NCI-H1694 (cell line): ENCODE results near the gene PPP1R12C.
"Not testable (repeated sequence)": the region's sequence is repeated elsewhere in the genome, so short reads cannot be mapped to it uniquely, and the experiment has no call there.

Experiments used
- DNase-seq: peaks from one replicate; lab custom pipeline; 2025; lab: John Stamatoyannopoulos, UW

Gene PPP1R12C

DNA sequence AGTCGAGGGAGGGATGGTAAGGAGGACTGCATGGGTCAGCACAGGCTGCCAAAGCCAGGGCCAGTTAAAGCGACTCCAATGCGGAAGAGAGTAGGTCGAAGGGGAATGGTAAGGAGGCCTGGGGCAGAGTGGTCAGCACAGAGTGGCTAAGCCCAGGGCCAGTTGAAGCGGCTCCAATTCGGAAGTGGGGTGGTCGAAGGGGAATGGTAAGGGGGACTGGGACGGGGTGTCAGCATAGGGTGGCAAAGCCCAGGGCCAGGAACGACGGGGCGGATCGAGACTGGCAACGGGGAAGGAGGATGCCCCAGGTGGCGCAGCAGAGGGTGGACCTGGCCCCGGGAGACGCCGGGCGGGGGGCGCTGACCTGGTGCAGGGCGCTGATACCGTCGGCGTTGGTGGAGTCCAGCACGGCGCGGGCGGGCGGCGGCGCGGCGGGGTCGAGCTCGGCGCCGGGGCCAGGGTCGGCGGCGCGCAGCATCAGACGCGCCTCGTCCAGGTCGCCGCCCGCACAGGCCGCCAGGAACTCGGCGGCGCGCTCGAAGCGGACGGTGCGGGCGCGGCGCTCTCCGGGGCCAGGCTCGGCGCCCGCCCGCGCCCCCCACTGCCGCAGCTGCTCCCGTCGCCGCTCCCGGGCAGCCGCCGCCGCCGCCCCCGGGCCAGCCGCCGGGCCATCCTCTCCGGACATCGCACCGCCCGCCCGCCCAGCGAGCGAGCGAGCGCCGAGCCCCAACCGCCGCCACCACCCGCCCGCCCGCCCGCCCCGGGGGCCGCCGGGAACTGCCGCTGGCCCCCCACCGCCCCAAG lies at the start of gene PPP1R12C:
TSS of gene PPP1R12C (minus strand) at position 779 of the 804 bp plus-strand sequence. CDS start at position 685, 94 bp downstream.
- no peak for DNase-seq

DNA sequence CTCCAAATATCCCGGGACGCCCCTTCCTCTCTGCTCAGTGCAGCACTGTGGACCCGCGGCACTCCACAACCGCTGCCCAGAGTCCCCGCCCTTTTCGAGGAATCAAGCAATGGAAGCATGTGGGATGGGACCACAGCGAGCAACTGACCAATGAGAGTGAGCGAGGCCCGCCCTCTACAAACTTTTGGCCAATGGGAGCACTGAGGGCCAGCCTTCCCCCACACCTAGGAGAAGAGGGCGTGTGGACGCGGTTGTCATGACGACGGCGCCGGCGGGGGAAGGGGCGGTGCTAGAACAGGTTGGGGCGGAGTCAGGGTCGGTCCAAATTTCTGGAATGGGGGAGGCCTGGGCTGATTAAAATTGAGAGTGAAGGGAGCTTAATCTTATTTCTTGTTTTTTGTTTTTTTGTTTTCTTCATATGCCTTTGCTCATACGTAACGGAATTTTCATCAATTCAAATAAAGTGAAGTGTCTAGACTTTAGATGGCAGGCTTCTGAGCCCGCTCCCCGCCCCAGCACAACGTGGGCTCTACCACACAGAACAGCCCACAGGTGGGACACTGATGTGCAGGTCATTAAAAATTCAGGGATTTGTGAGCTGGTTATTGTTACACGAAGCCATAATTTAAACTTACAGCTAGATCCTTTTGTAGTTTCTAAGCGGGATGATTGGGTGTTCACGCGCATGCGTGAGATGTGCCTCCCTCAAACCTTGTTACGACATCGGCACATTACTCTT lies 49.3 kb upstream of the PPP1R12C start, which contains the start of gene DNAAF3:
TSS of gene DNAAF3 (minus strand) at position 84 of the 739 bp plus-strand sequence. CDS start 200 bp downstream, outside the sequence.
- DNase-seq, result peak; percentile 97

DNA sequence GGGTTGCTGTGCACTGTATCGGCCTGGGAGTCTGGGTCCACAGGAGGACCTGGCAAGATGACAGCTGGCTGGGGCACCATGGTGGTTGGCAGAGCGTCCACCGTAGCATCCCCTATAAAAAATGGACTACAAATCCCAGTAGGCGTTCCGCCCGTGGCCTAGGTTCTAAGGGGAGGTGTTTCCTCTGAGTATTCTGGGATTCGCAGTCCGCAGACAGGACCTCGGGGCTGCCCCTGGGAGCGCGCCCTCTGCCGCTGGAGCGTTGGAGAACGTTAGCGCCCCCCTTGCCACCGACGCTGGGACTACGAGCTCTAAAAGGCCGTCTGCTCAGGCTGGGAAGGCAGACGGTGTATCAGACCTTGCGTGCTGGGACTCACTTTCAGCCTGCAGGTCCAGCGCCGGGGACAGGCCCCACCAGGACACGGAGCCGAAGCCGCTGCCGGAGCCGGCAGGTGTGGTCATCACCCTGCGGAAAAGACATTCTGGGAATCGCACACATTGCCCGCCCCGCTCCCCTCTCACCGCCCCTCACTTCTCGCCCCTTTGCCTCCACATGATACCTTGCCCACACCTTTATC lies 48.6 kb upstream of the PPP1R12C start:
- peak; percentile 93 for DNase-seq

DNA sequence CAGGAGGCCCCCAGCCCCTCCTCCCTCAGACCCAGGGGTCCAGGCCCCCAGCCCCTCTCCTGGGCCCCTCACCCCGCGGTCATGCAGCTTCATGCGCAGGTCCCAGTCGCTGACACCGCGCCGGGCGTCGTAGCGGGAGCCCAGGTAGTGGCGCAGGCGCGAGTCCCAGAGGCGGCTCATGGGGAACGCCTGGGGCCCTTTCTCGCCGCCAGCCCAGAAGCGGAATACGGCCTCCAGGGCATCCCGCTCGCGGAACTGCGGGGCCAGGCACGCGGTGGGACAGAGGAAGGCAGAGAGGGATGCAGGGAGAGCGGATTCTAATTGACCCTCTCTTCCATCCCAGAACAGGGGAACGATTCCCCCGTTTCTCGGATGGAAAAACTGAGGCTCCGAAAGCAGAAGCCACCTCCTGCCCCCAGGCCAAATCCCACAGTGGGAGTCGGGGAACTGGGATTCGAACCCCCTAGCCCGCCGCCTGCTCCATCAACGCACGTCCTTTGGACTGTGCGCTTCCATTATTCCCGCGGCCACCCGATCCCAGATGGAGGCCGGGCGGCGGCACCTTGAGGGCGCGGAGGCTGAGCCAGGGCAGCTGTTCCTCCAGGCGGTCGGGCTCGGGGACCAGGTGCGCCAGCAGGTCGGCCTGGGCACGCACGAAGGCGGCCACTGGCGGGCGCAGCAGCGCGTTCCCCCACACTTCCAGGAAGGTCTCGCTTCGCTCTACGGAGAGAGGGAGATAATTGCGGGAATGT lies 44.3 kb upstream of the PPP1R12C start:
- no peak for DNase-seq

DNA sequence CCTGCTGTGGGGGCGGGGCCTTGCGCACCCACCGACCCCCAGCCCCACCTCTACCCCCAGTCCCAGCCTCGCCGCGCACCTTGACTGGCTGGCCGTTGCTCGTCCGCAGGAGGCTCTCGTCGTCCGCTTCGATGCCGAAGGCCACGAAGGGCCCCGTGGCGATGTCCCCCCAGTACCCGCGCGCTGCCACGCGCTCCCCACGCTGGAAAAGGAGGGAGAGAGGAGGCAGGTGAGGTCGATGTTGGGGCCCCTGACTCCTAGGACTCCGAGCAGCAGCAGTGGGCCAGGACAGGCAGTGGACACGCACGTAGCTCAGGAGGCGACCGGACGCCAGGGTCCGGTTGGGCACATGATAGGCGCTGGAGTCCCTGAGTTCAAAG lies 43.5 kb upstream of the PPP1R12C start:
- no peak for DNase-seq

DNA sequence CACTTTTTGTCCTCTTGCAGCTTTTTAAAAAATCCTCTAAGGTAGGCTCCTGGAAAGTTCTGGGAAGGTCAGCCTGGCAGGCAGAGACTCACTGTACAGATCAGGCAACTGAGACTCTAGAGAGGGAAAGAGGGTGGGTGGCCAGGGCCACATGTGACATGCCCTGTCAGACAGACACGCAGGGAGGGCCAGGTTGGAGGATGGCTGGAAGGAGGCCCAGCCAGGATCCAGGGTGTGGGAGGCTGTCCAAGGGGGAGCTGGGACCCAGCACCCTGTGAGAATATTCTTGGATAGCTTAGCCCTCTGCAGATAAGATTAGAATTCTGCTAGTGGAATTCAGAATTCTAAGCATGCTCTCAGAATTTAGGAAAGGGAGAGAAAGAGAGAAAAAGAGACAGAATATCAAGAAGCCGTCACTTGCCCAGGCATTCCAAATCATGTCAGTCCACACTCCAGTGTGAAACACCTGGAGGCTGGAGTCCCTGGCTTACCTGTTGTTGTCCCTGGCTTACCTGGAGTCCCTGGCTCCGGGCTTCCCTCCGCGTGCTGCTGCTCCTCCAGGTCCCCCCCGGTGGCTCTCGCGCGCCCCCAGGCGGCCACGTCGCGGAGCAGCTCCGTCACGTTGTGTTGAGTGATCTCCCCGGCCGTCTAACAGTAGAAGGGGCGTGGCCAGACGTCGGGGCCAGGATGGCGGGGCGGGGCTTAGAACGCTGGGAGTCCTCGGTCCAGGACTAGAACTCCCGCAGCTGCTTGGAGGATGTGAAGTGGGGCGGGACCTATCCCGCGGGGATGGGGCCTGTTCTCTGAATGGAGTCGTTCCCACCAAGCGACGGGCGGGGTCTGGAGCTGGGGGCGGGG lies 42.9 kb upstream of the PPP1R12C start:
- DNase-seq, result peak; percentile 72

DNA sequence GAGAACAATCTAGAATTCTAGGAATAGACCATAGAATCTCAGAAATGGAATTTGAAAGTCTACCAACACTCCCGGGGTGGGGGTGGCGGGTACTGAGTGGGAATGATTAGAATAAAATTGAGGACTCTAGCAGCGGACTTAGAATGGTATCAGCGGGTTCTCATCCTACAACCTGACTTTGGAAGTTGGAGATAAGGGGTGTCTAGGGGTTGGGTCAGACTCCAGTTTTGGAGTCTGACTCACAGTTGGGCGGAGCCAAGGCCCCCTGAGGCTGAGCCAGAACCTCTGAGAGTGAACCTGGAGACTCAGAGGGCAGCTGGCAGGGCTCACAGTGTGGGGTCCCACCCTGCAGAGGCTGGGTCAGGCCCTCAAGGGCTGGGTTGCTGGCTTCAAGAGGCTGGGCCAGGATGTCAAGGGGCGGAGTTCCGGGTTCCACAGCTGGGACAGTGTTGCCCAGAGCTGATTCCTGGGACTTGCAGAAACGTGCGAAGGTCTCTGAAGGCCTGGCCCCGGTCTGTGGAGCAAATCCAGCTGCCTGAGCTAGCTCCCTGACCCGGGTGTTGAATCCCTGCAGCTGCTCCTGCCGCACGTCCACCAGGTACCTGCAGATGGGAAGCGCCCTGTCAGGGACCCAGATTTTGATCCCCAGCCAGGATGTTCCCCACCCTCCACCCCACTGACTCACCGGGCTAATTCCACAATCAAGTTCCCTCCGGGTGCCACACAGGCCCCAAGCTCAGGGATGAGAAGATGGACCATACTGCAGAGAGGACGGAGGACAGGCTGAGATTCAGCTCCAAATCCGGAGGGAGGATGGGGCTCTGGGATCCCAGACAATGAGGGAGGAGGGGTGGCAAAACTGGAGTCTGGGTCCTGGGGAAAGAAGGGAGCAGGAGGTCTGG lies 41.7 kb upstream of the PPP1R12C start:
- no peak for DNase-seq

DNA sequence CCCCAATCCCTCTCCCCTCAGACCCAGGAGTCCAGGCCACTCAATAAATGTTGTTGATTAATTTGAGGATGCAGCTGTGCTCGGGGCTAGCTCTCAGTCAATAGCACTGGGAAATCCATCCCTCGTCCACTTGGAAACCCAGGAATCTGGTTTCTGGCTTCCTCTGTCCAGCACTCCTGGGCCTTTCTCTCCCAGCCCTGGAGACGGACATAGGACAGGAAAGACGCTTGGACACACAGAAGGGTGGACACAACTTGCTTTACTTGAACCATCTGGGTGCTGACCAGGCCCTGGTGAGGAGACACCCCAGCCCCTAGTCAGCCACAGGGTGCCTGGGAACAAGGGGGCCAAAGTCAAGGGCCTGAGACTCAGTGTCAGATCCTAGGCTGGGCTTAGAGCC lies 41.0 kb upstream of the PPP1R12C start:
- DNase-seq, result no peak

DNA sequence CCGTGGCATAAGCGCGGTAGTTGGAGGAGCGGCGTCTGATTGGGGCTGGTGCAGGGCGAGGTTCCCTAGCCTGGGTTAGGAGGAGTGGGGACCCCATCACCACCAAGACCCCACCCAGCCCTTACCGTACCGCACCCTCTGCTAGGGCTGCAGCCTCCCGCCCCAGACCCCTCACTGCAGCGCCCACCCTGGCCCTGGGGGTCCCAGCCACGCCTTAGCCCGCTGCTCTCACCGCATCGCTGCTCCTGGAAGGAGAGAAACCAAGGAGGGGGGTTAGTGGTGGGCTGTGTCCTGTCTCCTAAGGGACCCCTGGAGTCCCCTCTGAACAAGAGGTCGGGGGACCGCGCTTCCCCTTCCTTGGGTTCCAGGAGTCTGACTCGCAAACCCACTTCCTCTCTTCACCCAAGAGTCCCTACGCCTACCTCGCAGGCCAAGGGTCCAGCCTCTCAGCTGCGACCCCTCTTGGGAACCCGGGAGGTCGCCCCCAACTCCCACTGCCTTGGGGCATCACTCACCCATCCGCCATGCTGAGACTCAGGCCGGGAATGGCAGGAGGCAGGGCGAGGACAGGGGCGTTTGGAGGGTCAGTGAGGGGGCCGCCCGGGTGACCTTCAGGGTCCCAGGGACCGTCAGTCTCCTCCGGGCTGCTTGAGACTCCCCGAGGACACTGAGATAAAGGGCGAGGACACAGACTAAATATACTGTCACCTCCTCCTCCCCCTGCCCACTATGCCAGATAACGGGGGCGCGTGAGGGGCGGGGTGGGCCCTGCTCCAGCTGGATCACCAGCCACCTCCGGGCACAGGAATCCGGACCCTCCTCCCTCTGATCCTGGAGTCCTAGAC lies 39.8 kb upstream of the PPP1R12C start, which contains the start of gene TNNI3:
TSS of gene TNNI3 (minus strand) at position 669 of the 845 bp plus-strand sequence. CDS start at position 526, 143 bp downstream.
- DNase-seq, result no peak

DNA sequence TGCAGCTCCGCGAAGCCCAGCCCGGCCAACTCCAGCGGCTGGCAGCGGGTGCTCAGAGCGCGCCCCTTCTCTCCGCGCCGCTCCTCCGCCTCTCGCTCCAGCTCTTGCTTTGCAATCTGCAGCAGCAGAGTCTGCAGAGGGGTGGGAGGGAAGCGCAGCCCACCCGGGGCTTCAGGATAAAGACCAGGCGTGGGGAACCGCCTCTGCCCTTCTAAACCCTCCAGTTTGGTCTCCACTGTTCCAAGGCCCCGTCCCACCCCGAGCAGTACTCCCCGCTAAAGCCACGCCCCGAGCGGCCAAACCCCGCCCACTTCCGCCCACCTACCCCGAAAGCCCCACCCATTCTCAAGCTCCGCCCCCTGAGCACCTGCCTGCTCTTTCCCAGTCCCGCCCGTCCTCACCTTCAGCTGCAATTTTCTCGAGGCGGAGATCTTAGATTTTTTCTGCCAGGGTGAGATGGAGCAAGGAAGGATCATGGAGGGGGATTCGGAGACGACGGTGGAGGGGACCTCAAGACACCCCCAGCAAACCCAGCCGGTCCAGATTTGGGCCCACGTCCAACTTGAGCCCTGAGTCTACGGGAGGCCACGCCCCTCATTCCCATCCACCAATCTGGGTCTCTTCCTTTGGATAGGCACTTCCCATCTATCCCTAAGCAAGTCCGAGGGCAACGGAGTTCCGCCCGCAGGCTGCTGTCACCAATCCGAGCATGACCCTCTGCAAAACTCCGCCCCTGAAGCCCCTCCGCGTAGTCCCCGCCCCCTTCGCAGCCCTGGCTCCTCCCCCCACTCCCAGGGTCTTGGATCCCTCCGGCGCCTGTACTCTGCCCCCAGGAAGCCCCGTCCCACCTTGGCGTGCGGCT lies 39.0 kb upstream of the PPP1R12C start:
- no peak for DNase-seq

DNA sequence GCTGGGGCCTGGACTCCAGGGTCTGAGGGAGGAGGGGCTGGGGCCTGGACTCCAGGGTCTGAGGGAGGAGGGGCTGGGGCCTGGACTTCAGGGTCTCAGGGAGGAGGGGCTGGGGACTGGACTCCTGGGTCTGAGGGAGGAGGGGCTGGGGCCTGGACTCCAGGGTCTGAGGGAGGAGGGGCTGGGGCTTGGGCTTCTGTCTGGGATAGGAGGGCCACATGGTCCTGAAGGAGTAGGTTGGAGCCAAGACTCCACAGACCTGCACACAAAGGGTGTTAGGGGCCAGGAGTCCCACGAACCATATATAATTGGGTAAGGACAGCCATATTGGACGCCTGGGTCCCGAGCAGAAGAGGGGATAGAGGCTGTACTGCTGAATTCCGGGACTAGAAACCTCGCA lies 38.3 kb upstream of the PPP1R12C start:
- DNase-seq, result not testable (repeated sequence)

DNA sequence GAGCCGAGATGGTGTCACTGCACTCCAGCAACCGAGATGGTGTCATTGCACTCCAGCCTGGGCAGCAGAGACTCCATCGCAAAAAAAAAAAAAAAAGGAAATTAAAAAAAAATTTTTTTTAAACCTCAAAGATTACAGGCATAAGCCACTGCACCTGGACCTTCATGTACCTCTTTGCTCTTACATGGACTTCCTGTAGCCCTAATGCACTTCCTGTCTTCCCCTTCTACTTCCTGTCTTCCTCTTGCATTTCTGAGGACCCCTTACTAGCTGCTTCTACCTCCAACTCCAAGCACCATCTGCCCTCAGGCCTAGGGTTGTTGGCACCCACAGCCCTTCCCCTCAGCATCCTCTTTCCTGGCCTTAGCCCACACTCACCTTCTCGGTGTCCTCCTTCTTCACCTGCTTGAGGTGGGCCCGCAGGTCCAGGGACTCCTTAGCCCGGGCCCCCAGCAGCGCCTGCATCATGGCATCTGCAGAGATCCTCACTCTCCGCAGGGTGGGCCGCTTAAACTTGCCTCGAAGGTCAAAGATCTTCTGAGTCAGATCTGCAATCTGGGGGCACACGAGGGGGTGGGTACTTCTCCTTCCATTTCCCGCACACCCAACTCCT lies 36.3 kb upstream of the PPP1R12C start:
- DNase-seq, result no peak

DNA sequence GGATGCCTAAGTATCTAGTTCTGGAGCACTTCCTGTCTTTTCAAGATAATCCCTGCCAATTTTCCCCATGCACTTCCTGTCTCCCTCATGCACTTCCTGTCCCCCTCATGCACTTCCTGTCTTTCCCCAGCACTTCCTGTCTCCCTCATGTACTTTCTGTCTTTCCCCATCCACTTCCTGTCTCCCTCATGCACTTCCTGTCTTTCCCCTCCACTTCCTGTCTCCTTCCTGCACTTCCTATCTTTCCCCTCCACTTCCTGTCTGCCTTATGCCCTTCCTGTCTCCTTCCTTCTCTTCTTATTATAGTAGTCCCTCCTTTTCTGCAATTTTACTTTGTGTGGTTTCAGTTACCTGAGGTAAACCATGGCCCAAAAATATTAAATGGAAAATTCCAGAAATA lies 34.6 kb upstream of the PPP1R12C start:
- DNase-seq, result no peak

DNA sequence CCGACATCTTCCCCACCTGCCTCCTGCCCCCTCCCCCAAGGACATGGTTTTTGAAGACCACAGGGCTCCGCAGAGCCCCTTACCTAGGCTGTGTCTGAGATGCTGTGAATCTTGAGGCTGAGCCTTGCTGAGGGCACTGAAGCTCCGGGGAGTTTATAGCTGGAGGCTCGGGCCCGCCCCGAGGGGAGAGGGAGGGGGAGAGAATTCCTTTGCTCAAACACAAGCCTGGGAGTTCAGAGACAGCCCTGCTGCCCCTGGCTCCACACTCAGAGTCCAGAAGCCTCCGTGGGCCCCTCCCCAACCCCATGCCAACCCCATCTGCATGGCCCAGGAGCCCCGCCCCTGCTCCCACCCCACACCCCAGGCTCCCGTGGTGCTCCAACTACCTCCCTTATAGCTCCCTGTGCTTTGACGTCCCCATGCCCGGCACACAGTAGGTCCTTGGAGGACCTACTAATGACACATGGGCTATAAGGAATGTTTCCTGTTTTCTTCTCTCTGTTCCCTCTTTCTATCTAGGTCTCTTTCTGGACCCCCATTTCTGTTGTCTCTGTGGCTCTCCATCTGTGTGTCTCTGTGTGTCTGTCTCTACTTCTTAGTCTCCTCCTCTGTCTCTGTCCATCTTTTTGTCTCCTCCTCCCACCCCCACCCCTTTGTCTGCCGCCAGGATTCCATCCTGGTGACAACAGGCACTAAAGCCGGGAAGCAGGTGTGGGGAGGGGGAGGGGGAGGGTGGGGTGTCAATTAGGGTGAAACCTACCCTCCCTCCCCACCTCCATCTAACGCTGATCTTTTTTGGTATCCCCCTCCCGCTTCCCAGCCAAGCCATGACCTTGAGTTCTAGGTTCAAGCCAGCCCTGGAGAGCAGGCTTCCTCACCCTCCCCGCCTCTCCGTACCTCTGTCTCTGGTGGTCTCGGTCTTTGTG lies 31.9 kb upstream of the PPP1R12C start, which contains the start of gene TNNT1:
TSS of gene TNNT1 (minus strand) at position 129 of the 926 bp plus-strand sequence. CDS start 2,049 bp downstream, outside the sequence.
- DNase-seq, result no peak

DNA sequence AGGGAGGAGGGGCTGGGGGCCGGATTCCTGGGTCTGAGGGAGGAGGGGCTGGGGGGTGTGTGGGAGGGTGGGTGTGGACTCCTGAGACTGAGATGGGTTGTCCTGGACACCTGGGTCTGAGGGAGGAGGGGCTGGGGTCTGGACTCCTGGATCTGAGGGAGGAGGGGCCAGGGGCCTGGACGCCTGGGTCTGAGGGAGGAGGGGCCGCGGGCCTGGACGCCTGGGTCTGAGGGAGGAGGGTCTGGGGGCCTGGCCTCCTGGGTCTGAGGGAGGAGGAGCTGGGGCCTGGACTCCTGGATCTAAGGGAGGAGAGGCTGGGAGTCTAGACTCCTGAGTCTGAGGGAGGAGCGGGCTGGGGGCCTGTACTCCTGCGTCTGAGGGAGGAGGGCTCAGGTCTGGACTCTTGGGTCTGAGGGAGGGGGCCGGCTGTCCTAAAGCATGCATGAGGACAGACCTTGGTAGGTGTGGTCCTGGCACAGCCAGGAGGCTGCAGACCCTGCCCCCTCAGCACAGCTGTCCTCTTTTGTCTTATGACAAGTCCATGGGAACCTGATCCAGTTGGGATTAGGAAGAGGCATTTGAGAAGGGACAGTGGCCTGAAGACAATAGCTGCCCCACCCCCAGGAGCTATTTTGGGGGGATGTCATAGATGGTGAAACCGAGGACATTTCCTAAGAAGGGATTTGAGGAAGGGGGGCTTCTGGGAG lies 30.3 kb upstream of the PPP1R12C start:
- DNase-seq, result no peak
